Liver (tissue), 3 donors: ENCODE results near the gene LRTM1.

ENCODE experiments used
- FOXA2 ChIP-seq: IDR thresholded peaks from 2 replicates; pipeline ENCODE4 v1.6.1; 2016; ENCODE audit warnings: antibody characterized with exemption
- JUND ChIP-seq, 2 donors: IDR thresholded peaks; 2 replicates each; pipeline ENCODE4 v1.6.1; 2016; ENCODE audit warnings: antibody characterized with exemption in 2 of 2
- RAD21 ChIP-seq, 2 donors: IDR thresholded peaks; 2 replicates each; pipeline ENCODE4 v1.6.1; 2016; ENCODE audit warnings: antibody characterized with exemption in 2 of 2, mild to moderate bottlenecking in 2 of 2
- REST ChIP-seq: IDR thresholded peaks from 2 replicates; pipeline ENCODE4 v1.6.1; 2016; ENCODE audit warnings: antibody characterized with exemption, mild to moderate bottlenecking
- TAF1 ChIP-seq: conservative IDR thresholded peaks from 2 replicates; pipeline ENCODE4 v1.6.1; 2016; ENCODE audit warnings: antibody characterized with exemption, mild to moderate bottlenecking
- YY1 ChIP-seq: IDR thresholded peaks from 2 replicates; pipeline ENCODE4 v1.6.1; 2016; ENCODE audit warnings: antibody characterized with exemption, mild to moderate bottlenecking
- TF ChIP-seq, protein P1 (sequence below): IDR thresholded peaks from 2 replicates; pipeline ENCODE4 v1.6.1; 2016; ENCODE audit warnings: antibody characterized with exemption
- TF ChIP-seq, protein P2 (sequence below): fragments of 150-350 bp; IDR thresholded peaks from 2 replicates; pipeline ENCODE4 v1.5.1; 2017; ENCODE audit warnings: improper control_type of control experiment, low read depth, low read length; ENCODE audit not compliant: missing input control
- TF ChIP-seq, protein P3 (sequence below): IDR thresholded peaks from 2 replicates; pipeline ENCODE4 v1.6.1; 2016; ENCODE audit warnings: antibody characterized with exemption
- donor health status: healthy.
- donor health status: healthy.

- TF ChIP-seq JUND (IDR thresholded peaks at IDR 0.05) (no peak), REST (no peak), TAF1 (no peak), RAD21 (IDR thresholded peaks at IDR 0.05) (no peak), YY1 (no peak), FOXA2 (no peak)
- TF ChIP-seq, protein P1, sequence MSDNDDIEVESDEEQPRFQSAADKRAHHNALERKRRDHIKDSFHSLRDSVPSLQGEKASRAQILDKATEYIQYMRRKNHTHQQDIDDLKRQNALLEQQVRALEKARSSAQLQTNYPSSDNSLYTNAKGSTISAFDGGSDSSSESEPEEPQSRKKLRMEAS: no peak
- TF ChIP-seq, protein P2, sequence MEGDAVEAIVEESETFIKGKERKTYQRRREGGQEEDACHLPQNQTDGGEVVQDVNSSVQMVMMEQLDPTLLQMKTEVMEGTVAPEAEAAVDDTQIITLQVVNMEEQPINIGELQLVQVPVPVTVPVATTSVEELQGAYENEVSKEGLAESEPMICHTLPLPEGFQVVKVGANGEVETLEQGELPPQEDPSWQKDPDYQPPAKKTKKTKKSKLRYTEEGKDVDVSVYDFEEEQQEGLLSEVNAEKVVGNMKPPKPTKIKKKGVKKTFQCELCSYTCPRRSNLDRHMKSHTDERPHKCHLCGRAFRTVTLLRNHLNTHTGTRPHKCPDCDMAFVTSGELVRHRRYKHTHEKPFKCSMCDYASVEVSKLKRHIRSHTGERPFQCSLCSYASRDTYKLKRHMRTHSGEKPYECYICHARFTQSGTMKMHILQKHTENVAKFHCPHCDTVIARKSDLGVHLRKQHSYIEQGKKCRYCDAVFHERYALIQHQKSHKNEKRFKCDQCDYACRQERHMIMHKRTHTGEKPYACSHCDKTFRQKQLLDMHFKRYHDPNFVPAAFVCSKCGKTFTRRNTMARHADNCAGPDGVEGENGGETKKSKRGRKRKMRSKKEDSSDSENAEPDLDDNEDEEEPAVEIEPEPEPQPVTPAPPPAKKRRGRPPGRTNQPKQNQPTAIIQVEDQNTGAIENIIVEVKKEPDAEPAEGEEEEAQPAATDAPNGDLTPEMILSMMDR: no peak
- TF ChIP-seq, protein P3, sequence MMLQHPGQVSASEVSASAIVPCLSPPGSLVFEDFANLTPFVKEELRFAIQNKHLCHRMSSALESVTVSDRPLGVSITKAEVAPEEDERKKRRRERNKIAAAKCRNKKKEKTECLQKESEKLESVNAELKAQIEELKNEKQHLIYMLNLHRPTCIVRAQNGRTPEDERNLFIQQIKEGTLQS: no peak
Measured at GRCh38 chr3:54918516-54918915, 9.3 kb downstream of the LRTM1 start.
